K562 (cell line): ENCODE results near the gene AGK. TPM values are rescaled to one million over a fixed set of nuclear protein-coding genes. Genes with fewer than 3 reads are reported as not detected.

Experiments used
- ATAC-seq: fragments of 200-7000 bp; cut with Tn5 transposase; 3 replicates; pipeline ENCODE4 v1.9.1; 2020; ENCODE audit warnings: moderate library complexity
- BruUV-seq: library from RNA; stranded (reverse); fragments of 400-500 nt; replicated peaks from 2 replicates; lab custom pipeline; 2021; lab: Mats Ljungman, UMichigan
- CTCF ChIA-PET: fragments of 300-600 bp; formaldehyde crosslinking; extraction: SDS; loops from one replicate; lab custom pipeline; 2021; ENCODE audit warnings: low intra/inter-chr PET ratio; lab: Yijun Ruan, JAX
- POLR2A ChIA-PET: fragments of 300-600, 350-650 bp; sonication (Branson Sonifier 250); formaldehyde crosslinking; extraction: SDS; loops from one replicate; lab custom pipeline; 2021; ENCODE audit warnings: antibody characterized with exemption, inconsistent platforms; lab: Yijun Ruan, JAX
- DNase-seq, 4 experiments: peaks; one replicate each; pipeline versions ENCODE4 v3.0.0 to v3.0.0-alpha.2; 2011 to 2018; ENCODE audit warnings: low spot score in 3 of 4, mixed read lengths in 3 of 4; ENCODE audit errors: extremely low read depth in 1 of 4
- FAIRE-seq: peaks from 2 replicates; lab custom pipeline; 2011; peaks lifted over from hg19 to GRCh38; lab: Jason Lieb, UNC
- H2AFZ ChIP-seq: 2 replicates; pipeline ENCODE4 v1.6.0; 2011; ENCODE audit warnings: low read depth, low read length, control low read depth, inconsistent platforms
- H3K27ac ChIP-seq: fragments of 200-600 bp; 3 replicates; pipeline ENCODE4 v1.8.0; 2011; ENCODE audit warnings: low read depth, mild to moderate bottlenecking, control low read depth, inconsistent platforms, low read length, moderate library complexity, mixed read lengths; ENCODE audit errors: extremely low read depth
- H3K27me3 ChIP-seq, 2 experiments: fragments of 300-600 bp in 1 of 2; 2 replicates in 1 of 2; 3 replicates in 1 of 2; pipeline versions ENCODE4 v1.6.0 to v1.8.0; 2011; ENCODE audit warnings: inconsistent platforms in 2 of 2, low read length in 2 of 2, mild to moderate bottlenecking in 1 of 2, mixed read lengths in 1 of 2, moderate library complexity in 1 of 2; ENCODE audit not compliant: control insufficient read depth in 2 of 2, insufficient read depth in 2 of 2
- H3K36me3 ChIP-seq: fragments of 300-600 bp; 3 replicates; pipeline ENCODE4 v1.8.0; 2011; ENCODE audit warnings: mild to moderate bottlenecking, low read length, inconsistent platforms; ENCODE audit not compliant: control insufficient read depth, insufficient read depth
- H3K4me1 ChIP-seq, 2 experiments: fragments of 200-600 bp in 1 of 2; replicated peaks in 1 of 2; 2 replicates in 1 of 2; 3 replicates in 1 of 2; pipeline versions ENCODE4 v1.5.1 to v1.8.0; 2011; ENCODE audit warnings: inconsistent platforms in 2 of 2, low read length in 2 of 2, mild to moderate bottlenecking in 1 of 2, mixed read lengths in 1 of 2, moderate library complexity in 1 of 2; ENCODE audit not compliant: control insufficient read depth in 2 of 2, insufficient read depth in 2 of 2
- H3K4me2 ChIP-seq: 2 replicates; pipeline ENCODE4 v1.6.1; 2011; ENCODE audit warnings: low read length, control low read depth, inconsistent platforms, mixed read lengths; ENCODE audit not compliant: insufficient read depth
- H3K4me3 ChIP-seq: fragments of 200-600 bp; sonication (generic), shearing (Covaris generic); 2 replicates; pipeline ENCODE4 v1.5.1; 2016; ENCODE audit warnings: control low read depth, inconsistent platforms
- H3K79me2 ChIP-seq: fragments of 200-600 bp; 3 replicates; pipeline ENCODE4 v1.8.0; 2011; ENCODE audit warnings: low read length, inconsistent platforms; ENCODE audit not compliant: control insufficient read depth, insufficient read depth
- H3K9ac ChIP-seq, 2 experiments: 2 replicates each; pipeline versions ENCODE4 v1.6.0 to v1.6.1; 2011; ENCODE audit warnings: low read depth in 2 of 2, low read length in 2 of 2, control low read depth in 1 of 2, inconsistent platforms in 1 of 2, mild to moderate bottlenecking in 1 of 2, mixed read lengths in 1 of 2; ENCODE audit not compliant: insufficient read depth in 1 of 2
- H3K9me1 ChIP-seq: one replicate; pipeline ENCODE4 v1.6.0; 2011; ENCODE audit warnings: inconsistent platforms, mild to moderate bottlenecking, low read length, moderate library complexity; ENCODE audit not compliant: control insufficient read depth, insufficient read depth
- H3K9me3 ChIP-seq: replicated peaks from 2 replicates; pipeline ENCODE4 v1.5.1; 2011; ENCODE audit warnings: low read depth, low read length, inconsistent platforms; ENCODE audit not compliant: control insufficient read depth, insufficient read depth
- H4K20me1 ChIP-seq: replicated peaks from 2 replicates; pipeline ENCODE4 v1.6.1; 2011; ENCODE audit warnings: low read length, inconsistent platforms, mixed read lengths; ENCODE audit not compliant: control insufficient read depth, insufficient read depth
- CEBPB ChIP-seq: fragments of 450-650 bp; IDR thresholded peaks from 2 replicates; pipeline ENCODE4 v1.6.1; 2016; ENCODE audit warnings: missing genetic modification characterization, missing compliant biosample characterization
- CEBPG ChIP-seq, 3 experiments: fragments of 200-800 bp in 1 of 3; sonication (Bioruptor generic) in 1 of 3; sonication (generic) in 1 of 3; formaldehyde crosslinking in 1 of 3; IDR thresholded peaks in 2 of 3; conservative IDR thresholded peaks in 1 of 3; 2 replicates each; pipeline versions ENCODE4 v1.6.1 to v1.8.0; 2016 to 2022; ENCODE audit warnings: missing compliant biosample characterization in 2 of 3, missing genetic modification characterization in 2 of 3, mild to moderate bottlenecking in 1 of 3, missing genetic modification reagents in 1 of 3
- KLF13 ChIP-seq: fragments of 450-650 bp; IDR thresholded peaks from 2 replicates; pipeline ENCODE4 v1.6.1; 2016; ENCODE audit warnings: missing genetic modification characterization, low read depth, mild to moderate bottlenecking, missing compliant biosample characterization, moderate library complexity, borderline replicate concordance
- NRF1 ChIP-seq, 2 experiments: fragments of 450-650 bp; IDR thresholded peaks in 1 of 2; conservative IDR thresholded peaks in 1 of 2; 2 replicates each; pipeline ENCODE4 v1.6.1; 2014; ENCODE audit warnings: mild to moderate bottlenecking in 2 of 2
- TRIM24 ChIP-seq, 2 experiments: fragments of 450-650 bp; IDR thresholded peaks; 2 replicates each; pipeline ENCODE4 v1.6.1; 2016
- WGBS: fragments of 100-300 bp; shearing (Covaris generic); methylation state at CpG from one replicate; pipeline ENCODE4 v1.1.6; 2016; ENCODE audit warnings: low coverage, mixed read lengths; ENCODE audit not compliant: insufficient coverage; ENCODE audit errors: missing lambda C conversion rate; 5-methylcytosine and 5-hydroxymethylcytosine counted together
- in situ Hi-C: fragments of 300-500 bp; cut with MboI; formaldehyde crosslinking; loops from 4 replicates; pipeline ENCODE4 v1.15.0; 2018; ENCODE audit warnings: inconsistent platforms, mixed read lengths
- intact Hi-C: fragments of 100-400 bp; cut with micrococcal nuclease; formaldehyde crosslinking; loops from 2 replicates; pipeline ENCODE4 v1.14.2; 2022
- polyA plus RNA-seq, 8 experiments: library from polyadenylated mRNA; depleted of rRNA in 4 of 8; stranded (reverse) in 5 of 8; unstranded in 3 of 8; fragments of >200 nt; fragmentation: Nextera tagmentation in 2 of 8; fragmentation: Illumina TruSeq in 1 of 8; extraction: Ambion mirVana in 2 of 8; extraction: Trizol in 1 of 8; gene quantifications; 2 replicates each; pipeline versions ENCODE4 v1.2.1 to v1.2.3, GENCODE V29; 2011 to 2014; ENCODE audit warnings: inconsistent platforms in 1 of 8, missing spikeins in 1 of 8
- total RNA-seq, 7 experiments: library from RNA; depleted of rRNA in 6 of 7; stranded (reverse); fragments of >200 nt in 6 of 7; fragmentation: Illumina TruSeq in 2 of 7; extraction: Trizol in 2 of 7; gene quantifications; 2 replicates each; pipeline versions ENCODE4 v1.2.1 to v1.2.3, GENCODE V29; 2011 to 2021; ENCODE audit warnings: low replicate concordance in 1 of 7
- TF ChIP-seq, protein P1 (sequence below): sonication (generic); formaldehyde crosslinking; IDR thresholded peaks from 2 replicates; pipeline ENCODE4 v1.8.0; 2022; ENCODE audit warnings: mild to moderate bottlenecking, low read depth, missing genetic modification reagents
- TF ChIP-seq, protein P2 (sequence below): fragments of 450-650 bp; IDR thresholded peaks from 2 replicates; pipeline ENCODE4 v1.6.1; 2016; ENCODE audit warnings: mild to moderate bottlenecking, moderate library complexity

Gene AGK
- total and polyA plus RNA-seq, 9 of the 15 experiments (the other 6 are each of a cell fraction or from before 2014, with no cell fraction given) = 50.7 to 128 (median 71.8) TPM

DNA sequence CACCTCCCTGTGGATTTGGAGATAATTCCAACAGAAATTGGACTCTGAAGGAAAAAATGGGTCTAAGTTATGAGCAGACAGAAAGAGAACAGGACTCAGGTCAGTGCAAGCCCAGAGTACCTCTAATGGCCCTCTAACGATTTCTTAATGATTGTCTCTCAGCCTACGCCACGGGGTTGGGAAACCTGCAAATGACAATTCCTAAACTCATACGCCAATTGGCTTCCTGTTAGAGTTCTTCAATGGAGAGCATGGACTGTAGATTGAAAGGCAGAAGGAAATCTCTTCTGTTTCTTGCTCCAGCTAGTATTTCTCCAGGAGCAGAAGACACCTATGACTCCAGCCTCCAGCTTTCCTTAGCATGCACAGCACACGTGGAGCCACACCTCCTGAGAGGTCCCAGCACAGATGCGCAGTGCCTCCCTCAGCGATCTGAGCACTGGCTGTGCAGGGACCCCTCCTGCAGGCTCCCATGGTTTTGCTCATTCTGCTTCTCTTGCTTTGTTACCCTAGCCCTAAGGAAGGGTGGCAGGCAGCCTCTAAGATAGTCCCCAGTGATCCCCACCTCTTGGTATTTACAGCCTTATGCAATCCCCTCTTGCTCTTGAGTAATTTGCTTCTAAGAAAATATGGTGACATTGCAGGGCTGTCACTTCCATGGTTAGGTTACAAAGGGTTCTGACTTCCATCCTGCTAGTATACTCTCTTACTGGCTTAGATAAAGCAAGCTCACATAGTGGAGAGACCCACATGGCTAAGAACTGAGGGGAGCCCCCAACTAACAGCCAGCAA lies 120.7 kb downstream of the AGK start:
- Histone ChIP-seq H3K9ac (no peak overlapping the region), H3K4me1 (peaks cover 0 to 3% of the 10 kb centered on the region in 2 experiments; a peak in 2 of 5 replicates), H3K9me1 (no peaks in the 10 kb centered on the region), H3K79me2 (no peaks in the 10 kb centered on the region), H2AFZ (no peak overlapping the region), H3K4me2 (no peak overlapping the region), H4K20me1 (no peaks in the 10 kb centered on the region), H3K36me3 (no peaks in the 10 kb centered on the region), H3K27ac (no peak overlapping the region), H3K27me3 (peaks cover 15 to 31% of the 10 kb centered on the region in 2 experiments), H3K9me3 (no peaks in the 10 kb centered on the region), H3K4me3 (no peak overlapping the region)
- intact Hi-C loops (no loop called here), in situ Hi-C loops (no loop called here)
- ChIA-PET CTCF (no interaction called here), POLR2A (interaction anchor here (0.6 to 0.8 kb wide), 3 partner anchors 14 to 521 kb away, joined by 3 read pairs; no protein-coding TSS in a partner anchor)
- no peak for DNase-seq
- FAIRE-seq = no peak
- BruUV-seq = no TSS peak
- TF ChIP-seq KLF13 (no peak), TRIM24 (IDR thresholded peaks at IDR 0.05) (peak in 1 of 2 experiments; percentile 25; a peak in 1 of 4 replicates), CEBPG (CRISPR knock-in tag; IDR thresholded peaks at IDR 0.05) (peak; percentile 52; the same call in 1 of the 2 replicates), CEBPG (tag; conservative IDR thresholded peaks at IDR 0.05 in 1 of 2, IDR thresholded peaks at IDR 0.05 in 1 of 2) (peak in 1 of 2 experiments; percentile 64; a peak in 2 of 4 replicates), CEBPB (tag) (peak; percentile 50), NRF1 (conservative IDR thresholded peaks at IDR 0.05 in 1 of 2, IDR thresholded peaks at IDR 0.05 in 1 of 2) (peak in 1 of 2 experiments; percentile 33; a peak in 1 of 4 replicates)
- TF ChIP-seq, protein P1, sequence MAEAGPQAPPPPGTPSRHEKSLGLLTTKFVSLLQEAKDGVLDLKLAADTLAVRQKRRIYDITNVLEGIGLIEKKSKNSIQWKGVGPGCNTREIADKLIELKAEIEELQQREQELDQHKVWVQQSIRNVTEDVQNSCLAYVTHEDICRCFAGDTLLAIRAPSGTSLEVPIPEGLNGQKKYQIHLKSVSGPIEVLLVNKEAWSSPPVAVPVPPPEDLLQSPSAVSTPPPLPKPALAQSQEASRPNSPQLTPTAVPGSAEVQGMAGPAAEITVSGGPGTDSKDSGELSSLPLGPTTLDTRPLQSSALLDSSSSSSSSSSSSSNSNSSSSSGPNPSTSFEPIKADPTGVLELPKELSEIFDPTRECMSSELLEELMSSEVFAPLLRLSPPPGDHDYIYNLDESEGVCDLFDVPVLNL (CRISPR knock-in tag) = no peak
- TF ChIP-seq, protein P2, sequence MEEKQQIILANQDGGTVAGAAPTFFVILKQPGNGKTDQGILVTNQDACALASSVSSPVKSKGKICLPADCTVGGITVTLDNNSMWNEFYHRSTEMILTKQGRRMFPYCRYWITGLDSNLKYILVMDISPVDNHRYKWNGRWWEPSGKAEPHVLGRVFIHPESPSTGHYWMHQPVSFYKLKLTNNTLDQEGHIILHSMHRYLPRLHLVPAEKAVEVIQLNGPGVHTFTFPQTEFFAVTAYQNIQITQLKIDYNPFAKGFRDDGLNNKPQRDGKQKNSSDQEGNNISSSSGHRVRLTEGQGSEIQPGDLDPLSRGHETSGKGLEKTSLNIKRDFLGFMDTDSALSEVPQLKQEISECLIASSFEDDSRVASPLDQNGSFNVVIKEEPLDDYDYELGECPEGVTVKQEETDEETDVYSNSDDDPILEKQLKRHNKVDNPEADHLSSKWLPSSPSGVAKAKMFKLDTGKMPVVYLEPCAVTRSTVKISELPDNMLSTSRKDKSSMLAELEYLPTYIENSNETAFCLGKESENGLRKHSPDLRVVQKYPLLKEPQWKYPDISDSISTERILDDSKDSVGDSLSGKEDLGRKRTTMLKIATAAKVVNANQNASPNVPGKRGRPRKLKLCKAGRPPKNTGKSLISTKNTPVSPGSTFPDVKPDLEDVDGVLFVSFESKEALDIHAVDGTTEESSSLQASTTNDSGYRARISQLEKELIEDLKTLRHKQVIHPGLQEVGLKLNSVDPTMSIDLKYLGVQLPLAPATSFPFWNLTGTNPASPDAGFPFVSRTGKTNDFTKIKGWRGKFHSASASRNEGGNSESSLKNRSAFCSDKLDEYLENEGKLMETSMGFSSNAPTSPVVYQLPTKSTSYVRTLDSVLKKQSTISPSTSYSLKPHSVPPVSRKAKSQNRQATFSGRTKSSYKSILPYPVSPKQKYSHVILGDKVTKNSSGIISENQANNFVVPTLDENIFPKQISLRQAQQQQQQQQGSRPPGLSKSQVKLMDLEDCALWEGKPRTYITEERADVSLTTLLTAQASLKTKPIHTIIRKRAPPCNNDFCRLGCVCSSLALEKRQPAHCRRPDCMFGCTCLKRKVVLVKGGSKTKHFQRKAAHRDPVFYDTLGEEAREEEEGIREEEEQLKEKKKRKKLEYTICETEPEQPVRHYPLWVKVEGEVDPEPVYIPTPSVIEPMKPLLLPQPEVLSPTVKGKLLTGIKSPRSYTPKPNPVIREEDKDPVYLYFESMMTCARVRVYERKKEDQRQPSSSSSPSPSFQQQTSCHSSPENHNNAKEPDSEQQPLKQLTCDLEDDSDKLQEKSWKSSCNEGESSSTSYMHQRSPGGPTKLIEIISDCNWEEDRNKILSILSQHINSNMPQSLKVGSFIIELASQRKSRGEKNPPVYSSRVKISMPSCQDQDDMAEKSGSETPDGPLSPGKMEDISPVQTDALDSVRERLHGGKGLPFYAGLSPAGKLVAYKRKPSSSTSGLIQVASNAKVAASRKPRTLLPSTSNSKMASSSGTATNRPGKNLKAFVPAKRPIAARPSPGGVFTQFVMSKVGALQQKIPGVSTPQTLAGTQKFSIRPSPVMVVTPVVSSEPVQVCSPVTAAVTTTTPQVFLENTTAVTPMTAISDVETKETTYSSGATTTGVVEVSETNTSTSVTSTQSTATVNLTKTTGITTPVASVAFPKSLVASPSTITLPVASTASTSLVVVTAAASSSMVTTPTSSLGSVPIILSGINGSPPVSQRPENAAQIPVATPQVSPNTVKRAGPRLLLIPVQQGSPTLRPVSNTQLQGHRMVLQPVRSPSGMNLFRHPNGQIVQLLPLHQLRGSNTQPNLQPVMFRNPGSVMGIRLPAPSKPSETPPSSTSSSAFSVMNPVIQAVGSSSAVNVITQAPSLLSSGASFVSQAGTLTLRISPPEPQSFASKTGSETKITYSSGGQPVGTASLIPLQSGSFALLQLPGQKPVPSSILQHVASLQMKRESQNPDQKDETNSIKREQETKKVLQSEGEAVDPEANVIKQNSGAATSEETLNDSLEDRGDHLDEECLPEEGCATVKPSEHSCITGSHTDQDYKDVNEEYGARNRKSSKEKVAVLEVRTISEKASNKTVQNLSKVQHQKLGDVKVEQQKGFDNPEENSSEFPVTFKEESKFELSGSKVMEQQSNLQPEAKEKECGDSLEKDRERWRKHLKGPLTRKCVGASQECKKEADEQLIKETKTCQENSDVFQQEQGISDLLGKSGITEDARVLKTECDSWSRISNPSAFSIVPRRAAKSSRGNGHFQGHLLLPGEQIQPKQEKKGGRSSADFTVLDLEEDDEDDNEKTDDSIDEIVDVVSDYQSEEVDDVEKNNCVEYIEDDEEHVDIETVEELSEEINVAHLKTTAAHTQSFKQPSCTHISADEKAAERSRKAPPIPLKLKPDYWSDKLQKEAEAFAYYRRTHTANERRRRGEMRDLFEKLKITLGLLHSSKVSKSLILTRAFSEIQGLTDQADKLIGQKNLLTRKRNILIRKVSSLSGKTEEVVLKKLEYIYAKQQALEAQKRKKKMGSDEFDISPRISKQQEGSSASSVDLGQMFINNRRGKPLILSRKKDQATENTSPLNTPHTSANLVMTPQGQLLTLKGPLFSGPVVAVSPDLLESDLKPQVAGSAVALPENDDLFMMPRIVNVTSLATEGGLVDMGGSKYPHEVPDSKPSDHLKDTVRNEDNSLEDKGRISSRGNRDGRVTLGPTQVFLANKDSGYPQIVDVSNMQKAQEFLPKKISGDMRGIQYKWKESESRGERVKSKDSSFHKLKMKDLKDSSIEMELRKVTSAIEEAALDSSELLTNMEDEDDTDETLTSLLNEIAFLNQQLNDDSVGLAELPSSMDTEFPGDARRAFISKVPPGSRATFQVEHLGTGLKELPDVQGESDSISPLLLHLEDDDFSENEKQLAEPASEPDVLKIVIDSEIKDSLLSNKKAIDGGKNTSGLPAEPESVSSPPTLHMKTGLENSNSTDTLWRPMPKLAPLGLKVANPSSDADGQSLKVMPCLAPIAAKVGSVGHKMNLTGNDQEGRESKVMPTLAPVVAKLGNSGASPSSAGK = peak; percentile 21; the same call in 1 of the 2 replicates
- 5% methylated on average over 7 of the region's 7 CpGs for WGBS
- peak; percentile 13; the same call in 2 of the 3 replicates for ATAC-seq
